HG02571 (cell line): ENCODE data around the gene PLLP.

Source experiments
- ATAC-seq: cut with Tn5 transposase; IDR thresholded peaks from one replicate; pipeline ENCODE4 v1.9.1; 2021; ENCODE audit warnings: mild to moderate bottlenecking, moderate library complexity; ENCODE audit not compliant: unreplicated experiment

The PLLP gene

DNA sequence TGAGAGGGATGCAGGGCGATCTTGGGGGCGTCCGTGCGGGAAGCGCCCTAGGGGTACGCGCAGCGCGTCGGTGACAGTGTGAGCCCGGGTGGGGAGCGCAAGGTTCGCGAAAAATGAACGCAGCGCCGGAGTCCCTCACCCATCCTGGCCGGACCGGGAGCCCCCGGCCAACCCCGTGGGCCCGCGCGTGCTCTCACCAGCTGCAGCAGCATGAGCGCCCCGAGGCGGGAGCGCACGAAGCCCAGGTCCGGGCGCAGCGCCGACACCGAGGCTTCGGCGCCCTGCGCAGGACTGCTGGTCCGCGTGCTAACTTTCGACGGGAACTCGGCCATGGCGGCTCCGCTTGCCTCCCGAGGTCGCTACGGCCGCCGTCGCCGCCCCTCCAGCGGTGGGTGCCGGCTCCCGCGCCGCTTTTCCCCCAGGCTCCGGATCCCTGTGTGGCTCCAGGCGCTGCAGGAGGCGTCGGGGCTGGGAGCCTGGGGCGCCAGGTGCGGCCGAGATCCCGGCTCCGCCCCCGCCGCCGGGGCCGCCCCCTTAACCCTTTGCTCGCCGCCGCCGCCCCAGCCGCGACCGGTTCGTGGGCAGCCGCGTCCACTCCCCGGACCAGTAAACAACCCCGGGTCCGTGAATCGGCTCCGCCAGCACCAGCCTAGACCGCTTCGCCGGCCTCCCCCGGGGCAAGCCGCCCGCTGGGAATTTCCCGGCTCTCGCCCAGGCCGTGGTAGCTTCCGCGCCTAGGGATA, at the start of gene PLLP:
PLLP (minus strand) TSS at position 464 of the 743 bp plus-strand sequence; CDS start at position 332, 132 bp downstream.
- peak; percentile 35 for ATAC-seq

- ATAC-seq = no peak
Observed at GRCh38 chr16:57333402-57333801, 48.9 kb upstream of the PLLP start.

GRCh38 chr16:57331355-57331754, 46.9 kb upstream of the PLLP start:
- ATAC-seq = no peak

DNA sequence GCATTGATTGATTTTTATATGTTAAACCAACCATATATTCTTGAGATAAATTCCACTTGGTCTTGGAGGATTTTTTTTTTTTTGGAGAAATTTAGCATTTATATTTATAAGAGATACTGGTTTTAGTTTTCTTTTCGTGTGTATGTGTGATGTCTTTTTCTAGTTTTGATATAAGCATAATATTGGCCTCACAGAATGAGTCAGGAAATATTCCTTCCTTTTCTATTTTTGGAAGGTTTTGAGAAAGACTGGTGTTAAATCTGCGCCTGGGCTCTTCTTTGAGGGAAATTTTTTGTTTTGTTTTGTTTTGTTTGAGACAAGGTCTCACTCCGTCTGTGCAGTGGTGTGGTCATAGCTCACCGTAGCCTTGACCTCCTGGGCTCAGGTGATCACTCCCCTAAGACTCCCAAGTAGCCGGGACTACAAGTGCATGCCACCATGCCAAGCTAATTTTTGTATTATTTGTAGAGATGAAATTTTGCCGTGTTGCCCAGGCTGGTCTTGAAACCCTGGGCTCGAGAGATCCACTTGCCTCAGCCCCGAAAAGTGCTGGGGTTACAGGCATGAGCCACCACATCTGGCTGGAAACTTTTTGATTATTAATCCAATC, 45.4 kb upstream of the PLLP start:
- no peak for ATAC-seq

DNA sequence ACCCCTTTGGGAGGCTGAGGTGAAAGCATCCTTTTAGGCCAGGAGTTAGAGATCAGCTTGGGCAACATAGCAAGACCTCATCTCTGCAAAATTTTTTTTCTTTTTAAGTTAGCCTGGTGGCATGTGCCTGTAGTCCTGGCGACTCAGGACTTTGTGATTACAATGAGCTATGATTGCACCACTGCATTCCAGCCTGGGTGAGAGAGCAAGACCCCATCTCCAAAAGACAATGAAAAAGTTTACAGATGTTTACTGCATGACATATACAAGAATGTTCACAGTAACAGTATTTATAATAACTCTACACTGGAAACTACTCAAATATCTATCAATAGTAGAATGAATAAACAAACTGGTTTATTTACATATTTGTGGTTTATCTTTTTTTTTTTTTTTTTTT, 41.0 kb upstream of the PLLP start:
- ATAC-seq = no peak

GRCh38 chr16:57324749-57325148, 40.3 kb upstream of the PLLP start:
- ATAC-seq = no peak

- ATAC-seq = no peak
Observed at GRCh38 chr16:57319646-57320045, 35.2 kb upstream of the PLLP start.

- ATAC-seq = no peak
Observed at GRCh38 chr16:57318240-57318970, 33.9 kb upstream of the PLLP start.

DNA sequence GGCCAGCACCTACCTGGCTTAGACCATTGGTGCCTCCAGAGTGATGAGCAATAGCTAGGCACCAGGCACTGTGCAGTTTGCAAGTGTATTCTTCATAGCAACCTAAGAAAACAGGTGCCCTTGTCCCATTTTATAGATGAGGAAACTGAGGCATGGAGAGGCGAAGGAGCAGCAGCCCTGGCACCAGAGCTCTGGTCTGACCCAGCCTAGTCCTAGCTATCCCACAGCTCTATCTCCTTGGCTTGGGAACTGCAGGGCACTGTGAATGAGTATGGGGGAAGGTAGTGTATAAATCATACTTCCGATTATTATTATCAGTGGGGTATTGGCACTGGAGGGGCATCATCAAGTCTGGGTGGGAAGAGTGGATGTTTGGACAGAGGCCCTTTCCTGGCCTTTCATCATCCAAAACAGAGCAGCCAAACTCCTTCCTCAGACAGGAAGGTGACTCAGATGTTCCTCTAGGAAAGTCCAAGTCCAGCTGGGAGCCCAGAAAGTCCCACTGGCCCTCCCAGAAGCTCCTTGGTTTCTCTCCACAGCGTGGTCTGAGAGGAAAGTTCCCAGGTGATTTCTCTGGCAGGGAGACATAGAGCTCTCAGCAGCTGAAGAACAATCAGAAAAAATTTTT, 32.0 kb upstream of the PLLP start:
- no peak for ATAC-seq

DNA sequence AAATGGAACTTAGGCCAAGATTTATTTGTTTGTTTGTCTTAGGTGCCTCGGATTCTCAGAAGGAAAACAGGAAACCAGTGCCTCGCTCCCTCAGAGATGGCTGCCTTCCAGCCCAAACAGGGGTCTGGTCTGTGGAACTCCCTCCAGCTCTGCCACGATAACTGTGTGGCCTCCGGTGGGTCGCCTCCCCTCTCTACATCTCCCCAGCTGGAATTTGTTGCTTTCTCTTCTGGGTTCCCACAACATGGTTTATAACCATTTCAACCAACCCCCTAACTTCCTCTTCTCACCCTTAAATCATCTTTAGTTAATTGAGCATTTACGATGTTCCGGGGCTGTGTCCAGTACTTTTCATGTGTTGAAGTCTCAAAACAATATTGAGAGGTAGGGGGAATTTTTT, 30.9 kb upstream of the PLLP start:
- ATAC-seq = no peak

- ATAC-seq = no peak
Observed at GRCh38 chr16:57314161-57314785, 29.8 kb upstream of the PLLP start.

GRCh38 chr16:57313509-57313908, 29.0 kb upstream of the PLLP start:
- ATAC-seq = no peak

- ATAC-seq = no peak
Observed at GRCh38 chr16:57310801-57311200, 26.3 kb upstream of the PLLP start.

GRCh38 chr16:57308041-57308440, 23.6 kb upstream of the PLLP start:
- no peak for ATAC-seq

DNA sequence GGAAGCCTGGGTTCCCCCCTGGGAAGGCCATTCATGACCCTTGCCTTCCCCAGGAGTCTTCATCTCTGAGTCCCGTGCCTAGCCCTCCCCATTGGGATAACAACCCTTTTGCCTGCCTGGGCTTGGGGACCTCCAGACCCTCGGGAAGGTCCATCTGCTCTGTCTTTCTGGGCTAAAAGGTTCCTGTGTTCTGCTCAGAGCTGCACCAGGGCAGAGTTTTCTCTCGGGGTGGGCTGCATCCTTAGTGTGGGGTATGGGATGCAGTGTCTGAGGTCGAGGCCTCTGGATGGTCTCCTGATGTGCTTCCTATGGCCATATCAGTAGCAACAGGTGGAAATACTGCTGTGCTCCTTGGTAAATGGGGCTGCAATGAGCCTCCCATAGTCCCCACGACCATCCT, 22.9 kb upstream of the PLLP start:
- no peak for ATAC-seq

GRCh38 chr16:57306676-57307341, 22.3 kb upstream of the PLLP start:
- no peak for ATAC-seq

DNA sequence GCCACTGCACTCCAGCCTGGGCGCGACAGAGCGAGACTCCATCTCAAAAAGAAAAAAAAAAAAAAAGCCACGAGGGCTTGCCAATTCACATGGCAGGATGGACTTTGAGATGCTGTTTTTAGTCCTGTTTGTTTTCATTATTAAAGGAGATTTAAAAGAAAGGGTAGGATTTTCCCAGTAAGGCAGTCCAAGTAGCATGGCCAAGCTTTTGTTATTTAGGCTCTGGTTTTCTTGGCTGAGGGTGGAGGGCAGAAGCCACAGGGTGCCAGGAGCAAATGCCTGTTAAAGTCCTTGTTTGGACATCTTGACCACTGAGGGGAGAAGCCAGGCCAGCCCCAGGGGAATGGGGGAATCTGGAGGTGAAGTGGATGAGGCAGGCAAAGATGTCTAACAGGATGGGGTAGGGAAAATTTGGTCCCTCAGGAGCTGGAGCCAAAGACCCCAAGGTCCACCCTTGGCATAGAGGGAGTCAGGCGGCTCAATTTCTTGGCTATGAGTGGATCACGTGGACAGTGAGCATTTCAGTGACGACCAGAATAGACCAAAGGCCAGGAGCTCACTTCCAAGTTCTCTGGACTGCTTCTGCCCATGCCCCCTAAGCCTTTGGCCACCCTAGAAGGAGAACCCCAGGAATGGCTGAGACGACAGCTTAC, 20.8 kb upstream of the PLLP start:
- ATAC-seq = no peak

- no peak for ATAC-seq
Observed at GRCh38 chr16:57304169-57305061, 19.9 kb upstream of the PLLP start.

DNA sequence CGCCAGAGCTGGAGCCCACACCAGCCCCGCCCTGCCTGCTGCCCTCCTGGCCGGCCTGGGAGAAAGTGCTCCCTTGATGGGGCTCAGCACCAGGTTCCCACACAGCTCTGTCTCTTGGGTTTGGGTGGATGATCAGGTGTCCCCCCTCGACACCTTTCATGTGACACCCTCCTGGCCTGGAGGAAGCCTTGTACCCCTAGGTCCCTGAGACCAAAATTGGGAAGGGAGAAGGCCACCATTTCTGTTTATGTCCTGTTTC, 19.4 kb upstream of the PLLP start:
- no peak for ATAC-seq
